GM12801 (cell line): ENCODE measurements around the gene PEX12.

ENCODE experiments used
- TF ChIP-seq, protein P1 (sequence below): IDR thresholded peaks from one replicate; pipeline ENCODE4 v1.5.1; 2011; ENCODE audit warnings: control low read depth; ENCODE audit not compliant: insufficient read length; ENCODE audit errors: extremely low read depth

Gene PEX12

DNA sequence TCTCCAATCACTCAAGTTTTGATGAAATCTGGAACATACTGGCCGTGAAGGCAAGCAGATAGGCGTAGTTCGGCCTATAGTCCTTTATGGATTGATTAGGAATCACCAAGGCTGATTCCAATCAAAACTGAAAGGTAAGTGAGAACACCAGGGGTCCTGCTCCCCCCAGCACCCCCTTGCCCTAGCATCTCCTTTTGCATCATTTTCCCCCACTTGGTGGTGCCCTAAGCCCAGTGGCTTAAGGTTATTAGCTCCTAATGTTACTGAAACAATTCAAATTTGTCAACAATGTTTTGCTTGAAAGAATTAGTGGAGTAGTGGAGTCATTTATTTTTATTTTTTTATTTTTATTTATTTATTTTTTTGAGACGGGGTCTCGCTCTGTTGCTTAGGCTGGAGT lies 22.7 kb downstream of the PEX12 start:
- TF ChIP-seq, protein P1, sequence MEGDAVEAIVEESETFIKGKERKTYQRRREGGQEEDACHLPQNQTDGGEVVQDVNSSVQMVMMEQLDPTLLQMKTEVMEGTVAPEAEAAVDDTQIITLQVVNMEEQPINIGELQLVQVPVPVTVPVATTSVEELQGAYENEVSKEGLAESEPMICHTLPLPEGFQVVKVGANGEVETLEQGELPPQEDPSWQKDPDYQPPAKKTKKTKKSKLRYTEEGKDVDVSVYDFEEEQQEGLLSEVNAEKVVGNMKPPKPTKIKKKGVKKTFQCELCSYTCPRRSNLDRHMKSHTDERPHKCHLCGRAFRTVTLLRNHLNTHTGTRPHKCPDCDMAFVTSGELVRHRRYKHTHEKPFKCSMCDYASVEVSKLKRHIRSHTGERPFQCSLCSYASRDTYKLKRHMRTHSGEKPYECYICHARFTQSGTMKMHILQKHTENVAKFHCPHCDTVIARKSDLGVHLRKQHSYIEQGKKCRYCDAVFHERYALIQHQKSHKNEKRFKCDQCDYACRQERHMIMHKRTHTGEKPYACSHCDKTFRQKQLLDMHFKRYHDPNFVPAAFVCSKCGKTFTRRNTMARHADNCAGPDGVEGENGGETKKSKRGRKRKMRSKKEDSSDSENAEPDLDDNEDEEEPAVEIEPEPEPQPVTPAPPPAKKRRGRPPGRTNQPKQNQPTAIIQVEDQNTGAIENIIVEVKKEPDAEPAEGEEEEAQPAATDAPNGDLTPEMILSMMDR: no peak

- TF ChIP-seq, protein P1: no peak
Measured at GRCh38 chr17:35554668-35555067, 23.7 kb downstream of the PEX12 start.

DNA sequence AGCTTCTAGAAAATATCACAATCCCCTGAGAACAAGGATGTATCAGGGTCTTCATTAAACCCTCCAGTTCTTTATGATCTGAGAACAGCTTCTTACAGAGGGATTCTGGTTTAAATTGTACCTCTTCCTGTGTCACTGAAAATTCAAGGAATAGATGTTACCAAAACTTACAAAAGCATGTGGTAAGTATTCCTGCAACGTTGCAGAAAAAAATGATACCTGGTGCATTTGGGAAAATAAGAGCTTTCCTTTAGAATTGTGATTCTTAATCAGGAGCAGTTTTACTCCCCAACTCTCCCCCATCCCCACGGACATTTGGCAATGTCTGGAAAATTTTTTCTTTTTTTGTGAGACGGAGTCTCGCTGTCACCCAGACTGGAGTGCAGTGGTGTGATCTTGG lies 25.1 kb downstream of the PEX12 start:
- TF ChIP-seq, protein P1: no peak

GRCh38 chr17:35548978-35549377 lies 29.4 kb downstream of the PEX12 start:
- TF ChIP-seq, protein P1: no peak

GRCh38 chr17:35548208-35548810 lies 30.1 kb downstream of the PEX12 start:
- TF ChIP-seq, protein P1: no peak

GRCh38 chr17:35546487-35546886 lies 31.9 kb downstream of the PEX12 start:
- TF ChIP-seq, protein P1: no peak

DNA sequence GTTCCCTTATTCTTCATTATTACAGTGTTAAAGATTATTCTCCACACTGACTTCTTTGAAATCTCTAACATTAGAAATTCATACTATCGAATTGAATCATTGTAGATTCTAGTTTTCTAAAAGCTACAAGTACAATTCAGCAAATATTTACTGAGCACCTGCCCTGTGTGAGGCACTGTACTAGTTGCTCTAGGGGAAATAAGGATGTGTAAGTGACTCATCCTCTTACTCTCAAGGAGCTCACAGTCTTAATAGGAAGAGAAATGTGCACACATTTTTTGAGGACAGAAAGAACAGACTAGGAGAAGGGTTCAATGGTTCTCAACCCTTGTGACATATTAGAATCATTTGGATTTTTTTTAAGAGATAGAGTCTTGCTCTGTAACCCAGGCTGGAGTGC lies 33.2 kb downstream of the PEX12 start:
- TF ChIP-seq, protein P1: no peak
